ENCODE data around the gene WNK4. TPM values are rescaled to one million over a fixed set of nuclear protein-coding genes. Genes with fewer than 3 reads are reported as not detected.

The WNK4 gene
- total RNA-seq, 1 donor: under 0.01 TPM

DNA sequence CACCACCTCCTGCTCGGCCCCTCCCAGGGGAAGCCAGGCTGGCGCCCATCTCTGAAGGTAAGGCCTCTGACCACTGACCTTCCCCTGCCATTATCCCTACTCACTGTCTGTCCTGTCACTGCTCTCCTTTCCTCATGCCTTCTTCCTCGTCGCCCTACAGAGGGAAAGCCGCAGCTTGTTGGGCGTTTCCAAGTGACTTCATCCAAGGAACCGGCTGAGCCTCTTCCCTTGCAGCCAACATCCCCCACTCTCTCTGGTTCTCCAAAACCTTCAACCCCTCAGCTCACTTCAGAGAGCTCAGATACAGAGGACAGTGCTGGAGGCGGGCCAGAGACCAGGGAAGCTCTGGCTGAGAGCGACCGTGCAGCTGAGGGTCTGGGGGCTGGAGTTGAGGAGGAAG lies 15.1 kb downstream of the WNK4 start:
- DNase-seq (ENCODE audit: low read depth in 2 of 3, low spot score in 2 of 3): no peak

DNA sequence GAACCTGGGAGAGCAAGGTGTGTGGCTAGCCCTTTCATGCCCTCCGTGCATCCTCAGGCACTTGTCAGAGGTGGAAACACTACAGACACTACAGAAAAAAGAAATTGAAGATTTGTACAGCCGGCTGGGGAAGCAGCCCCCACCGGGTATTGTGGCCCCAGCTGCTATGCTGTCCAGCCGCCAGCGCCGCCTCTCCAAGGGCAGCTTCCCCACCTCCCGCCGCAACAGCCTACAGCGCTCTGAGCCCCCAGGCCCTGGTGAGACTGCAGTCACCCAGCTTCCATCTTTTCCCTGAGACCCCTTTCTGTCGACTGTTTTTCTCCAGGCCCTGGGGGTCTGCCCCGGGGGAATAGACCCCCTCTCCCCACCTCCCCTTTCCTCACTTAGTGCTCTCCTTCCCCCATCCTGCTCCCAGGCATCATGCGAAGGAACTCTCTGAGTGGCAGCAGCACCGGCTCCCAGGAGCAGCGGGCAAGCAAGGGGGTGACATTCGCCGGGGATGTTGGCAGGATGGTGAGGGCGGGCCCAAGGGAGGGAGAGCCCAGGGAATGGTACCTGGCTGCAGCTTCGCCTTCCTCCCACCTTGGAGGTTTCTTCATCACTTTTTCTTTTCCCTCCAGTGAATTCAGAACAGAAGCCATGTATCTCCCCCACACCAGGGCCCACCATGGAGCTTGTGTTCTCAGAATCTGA lies 15.8 kb downstream of the WNK4 start:
- DNase-seq (ENCODE audit: low read depth in 2 of 3, low spot score in 2 of 3): no peak

DNA sequence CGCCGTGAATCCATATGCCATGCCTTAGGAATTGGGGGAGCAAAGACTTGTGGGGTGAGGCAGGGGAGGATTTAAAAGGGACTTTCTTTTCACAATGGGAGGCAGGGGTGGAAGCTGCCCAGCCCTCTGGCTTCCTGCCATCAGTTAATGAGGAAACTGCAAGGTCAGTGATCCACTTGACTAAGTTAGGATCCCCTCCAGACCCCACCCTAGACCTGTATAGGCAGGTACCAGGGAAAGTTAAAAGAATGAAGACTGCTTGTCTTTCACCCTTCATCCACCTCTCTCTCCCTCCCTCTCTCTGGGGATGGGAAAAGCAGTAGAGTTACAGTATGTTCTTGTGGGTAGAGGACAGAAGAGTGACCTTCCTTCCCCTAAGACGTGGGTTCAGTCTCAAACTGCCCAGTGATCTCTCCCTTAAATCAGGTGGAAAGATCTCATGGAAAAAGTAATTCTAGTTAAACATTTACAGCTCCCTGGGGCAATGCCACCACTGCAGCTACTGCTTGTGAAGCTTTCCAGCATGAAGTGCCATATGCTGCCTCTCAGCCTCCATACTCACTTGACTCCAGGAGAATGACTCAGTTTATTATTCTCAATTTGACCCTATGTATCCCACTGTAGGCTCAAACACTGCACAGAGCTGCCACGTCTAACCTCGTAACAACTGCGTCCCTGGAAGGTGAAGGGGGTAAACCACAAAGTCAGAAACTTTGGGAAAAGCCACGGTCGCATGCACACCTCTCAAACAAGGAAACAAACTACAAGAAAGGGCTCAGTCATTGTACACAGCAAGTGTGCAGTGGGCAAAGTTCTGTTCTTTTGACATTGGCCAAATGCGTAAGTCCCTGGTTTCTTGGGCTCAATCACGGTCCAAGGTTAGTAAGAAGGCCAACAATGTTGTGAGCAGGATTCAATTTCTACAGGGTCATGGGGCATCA lies 16.9 kb downstream of the WNK4 start:
- no peak for DNase-seq (ENCODE audit: low read depth in 2 of 3, low spot score in 2 of 3)

DNA sequence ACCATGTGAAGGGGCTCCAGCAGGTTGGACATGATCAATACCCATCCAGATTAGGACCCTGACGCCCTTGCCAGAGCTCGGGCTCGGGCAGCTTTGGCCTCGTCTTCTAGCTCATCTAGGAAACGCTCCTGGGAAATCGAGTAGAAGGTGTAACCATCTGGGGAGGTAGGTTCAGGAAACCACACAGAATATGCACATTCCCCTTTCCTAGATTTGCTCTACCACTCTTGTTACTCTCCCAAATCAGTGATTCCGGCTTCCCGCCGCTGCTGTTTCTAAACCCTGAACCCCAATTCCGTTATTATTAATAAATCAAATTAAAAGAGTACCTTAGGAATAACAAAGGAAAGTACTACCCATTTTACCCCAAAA lies 17.6 kb downstream of the WNK4 start:
- DNase-seq (ENCODE audit: low read depth in 2 of 3, low spot score in 2 of 3): no peak

DNA sequence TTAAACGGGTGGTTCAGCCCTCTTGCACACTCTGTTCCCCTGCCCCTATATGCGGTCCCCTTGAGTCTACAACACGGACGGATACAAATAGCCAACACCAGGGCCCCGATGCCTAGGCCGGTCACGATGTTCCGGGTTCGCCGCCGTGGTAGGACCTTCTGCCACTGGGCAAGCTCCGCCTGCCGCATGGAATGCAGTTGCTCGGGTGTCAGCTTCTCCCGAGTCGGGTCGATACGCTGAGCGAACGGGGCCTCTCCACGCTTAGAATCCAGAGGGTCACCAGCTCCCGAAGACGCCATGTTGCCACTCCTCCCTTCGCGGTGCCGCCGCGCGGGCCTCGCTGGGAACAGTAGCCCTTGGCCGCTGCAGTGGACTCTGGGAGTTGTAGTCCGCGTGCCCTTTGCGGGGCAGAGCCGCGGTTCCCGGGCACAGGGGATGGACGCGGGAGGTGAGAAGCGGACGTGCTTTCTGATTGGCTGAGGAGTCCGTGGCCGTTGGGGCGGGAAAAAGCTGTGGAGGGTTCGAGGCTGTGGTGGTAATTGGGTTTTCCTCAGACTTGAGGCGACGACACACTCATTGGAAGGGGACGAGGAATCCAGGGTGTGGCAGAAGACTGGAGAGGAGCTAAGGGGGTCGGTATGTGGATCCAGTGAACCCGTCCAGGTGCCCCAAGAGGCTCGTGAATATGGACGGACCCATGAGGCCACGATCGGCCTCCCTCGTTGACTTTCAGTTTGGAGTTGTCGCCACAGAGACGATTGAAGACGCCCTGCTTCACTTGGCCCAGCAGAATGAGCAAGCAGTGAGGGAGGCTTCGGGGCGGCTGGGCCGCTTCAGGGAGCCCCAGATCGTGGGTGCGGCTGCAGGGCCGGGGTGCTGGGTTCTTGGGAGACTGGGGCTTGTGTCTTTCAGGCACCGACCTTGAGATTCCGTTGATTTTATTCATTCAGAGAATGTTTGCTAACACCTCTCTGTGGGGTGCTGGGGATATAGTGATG lies 18.3 kb downstream of the WNK4 start, which contains the start of the genes CNTD1 and COA3:
Gene CNTD1, plus strand, starts transcription at position 479 of the 998 bp plus-strand sequence. Its CDS starts 207 bp downstream, at position 686.
Gene COA3, minus strand, starts transcription at position 322 of the 998 bp plus-strand sequence. Its CDS starts 23 bp downstream, at position 299.
- DNase-seq (ENCODE audit: low read depth in 2 of 3, low spot score in 2 of 3): peak; percentile 41 to 78 (median 76)

DNA sequence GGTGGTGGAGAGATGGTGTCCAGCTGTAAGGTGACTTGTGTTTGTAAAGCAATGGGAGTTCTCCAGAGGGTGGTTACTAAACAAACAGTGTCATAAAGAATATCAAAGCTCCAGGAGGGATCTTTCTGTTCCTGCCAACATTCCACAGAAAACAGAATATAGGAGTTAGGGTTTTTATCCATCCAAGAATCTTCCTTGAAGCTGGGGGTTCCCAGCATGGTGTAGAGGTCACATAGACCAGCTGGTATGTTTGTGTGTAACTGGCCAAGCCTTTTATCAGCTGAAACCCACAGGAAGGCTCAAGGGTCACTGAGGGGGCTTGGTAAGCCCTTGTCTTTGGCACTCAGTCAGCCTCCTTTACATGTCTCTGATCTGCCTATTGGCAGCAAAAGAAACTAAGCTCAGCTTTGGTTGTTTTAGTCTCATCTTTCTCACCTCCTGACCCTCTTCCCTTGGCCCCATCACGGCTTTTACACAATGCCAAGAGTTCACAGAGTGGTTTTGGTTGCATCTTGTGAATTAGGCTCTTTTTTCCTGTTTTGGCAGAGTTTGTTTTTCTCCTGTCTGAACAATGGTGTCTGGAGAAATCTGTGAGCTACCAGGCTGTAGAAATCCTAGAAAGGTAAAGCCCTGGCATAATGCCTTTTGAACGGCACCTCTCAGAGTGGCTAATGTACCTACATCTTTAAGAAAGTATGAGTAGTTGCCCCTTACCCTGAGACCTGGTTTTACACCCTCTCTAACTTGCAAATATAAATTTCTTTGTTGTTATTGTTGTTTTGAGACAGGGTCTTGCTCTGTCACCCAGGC lies 22.9 kb downstream of the WNK4 start:
- no peak for DNase-seq (ENCODE audit: low read depth in 2 of 3, low spot score in 2 of 3)

DNA sequence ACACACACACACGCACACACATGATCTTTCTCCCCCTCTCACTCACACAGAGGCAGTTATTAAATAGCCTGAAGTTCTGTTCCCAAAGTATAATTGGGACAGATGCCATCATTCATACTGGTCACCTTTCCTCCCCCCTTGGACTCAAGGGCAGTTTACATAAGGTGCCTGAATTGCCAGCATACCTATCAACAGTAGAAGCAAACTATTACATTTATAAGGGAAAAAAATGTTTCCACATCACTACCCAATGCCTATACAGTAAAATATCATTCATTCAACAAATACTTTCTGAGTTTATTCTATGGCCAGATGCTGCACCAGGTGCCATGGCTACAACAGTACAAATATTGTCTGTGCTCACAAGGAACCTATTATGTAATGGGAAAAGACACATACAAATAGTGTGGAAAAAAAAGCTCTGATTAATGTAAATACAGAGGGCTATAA lies 24.5 kb downstream of the WNK4 start:
- DNase-seq (ENCODE audit: low read depth in 2 of 3, low spot score in 2 of 3): no peak

DNA sequence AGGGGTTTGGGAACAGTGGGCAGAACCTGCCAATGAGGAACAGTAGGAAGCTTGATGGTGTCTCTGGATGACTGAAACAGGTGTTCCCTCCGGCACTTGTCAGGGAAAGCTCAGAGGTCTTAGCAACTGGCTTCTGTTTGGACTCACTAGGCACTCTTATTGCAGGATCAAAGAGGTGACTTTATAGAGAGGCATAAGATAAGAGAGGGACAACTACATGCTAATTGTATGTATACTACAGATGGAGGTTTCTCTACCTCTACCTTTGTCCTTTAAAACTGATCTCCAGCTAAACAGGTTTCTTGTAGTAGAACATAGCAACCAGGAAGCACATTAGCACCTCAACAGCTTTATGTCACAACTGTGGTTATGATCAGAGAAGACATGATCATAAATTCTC lies 25.8 kb downstream of the WNK4 start:
- DNase-seq (ENCODE audit: low read depth in 2 of 3, low spot score in 2 of 3): no peak

DNA sequence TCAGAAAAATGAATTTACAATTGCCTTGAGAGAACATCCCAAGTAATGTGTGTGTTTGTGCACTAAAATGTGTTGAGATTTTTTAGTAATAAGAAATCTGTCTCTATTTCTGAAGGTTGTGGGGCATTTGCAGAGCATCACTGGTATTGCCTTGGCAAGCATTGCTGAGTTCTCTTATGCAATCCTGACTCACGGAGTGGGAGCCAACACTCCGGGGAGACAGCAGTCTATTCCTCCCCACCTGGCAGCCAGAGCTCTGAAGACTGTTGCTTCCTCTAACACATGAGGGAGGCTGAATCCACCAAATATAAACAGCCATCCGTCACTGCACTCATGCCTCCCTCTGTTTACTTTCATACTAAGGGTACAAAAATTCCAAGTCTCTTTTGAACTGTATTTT lies 28.8 kb downstream of the WNK4 start:
- no peak for DNase-seq (ENCODE audit: low read depth in 2 of 3, low spot score in 2 of 3)

DNA sequence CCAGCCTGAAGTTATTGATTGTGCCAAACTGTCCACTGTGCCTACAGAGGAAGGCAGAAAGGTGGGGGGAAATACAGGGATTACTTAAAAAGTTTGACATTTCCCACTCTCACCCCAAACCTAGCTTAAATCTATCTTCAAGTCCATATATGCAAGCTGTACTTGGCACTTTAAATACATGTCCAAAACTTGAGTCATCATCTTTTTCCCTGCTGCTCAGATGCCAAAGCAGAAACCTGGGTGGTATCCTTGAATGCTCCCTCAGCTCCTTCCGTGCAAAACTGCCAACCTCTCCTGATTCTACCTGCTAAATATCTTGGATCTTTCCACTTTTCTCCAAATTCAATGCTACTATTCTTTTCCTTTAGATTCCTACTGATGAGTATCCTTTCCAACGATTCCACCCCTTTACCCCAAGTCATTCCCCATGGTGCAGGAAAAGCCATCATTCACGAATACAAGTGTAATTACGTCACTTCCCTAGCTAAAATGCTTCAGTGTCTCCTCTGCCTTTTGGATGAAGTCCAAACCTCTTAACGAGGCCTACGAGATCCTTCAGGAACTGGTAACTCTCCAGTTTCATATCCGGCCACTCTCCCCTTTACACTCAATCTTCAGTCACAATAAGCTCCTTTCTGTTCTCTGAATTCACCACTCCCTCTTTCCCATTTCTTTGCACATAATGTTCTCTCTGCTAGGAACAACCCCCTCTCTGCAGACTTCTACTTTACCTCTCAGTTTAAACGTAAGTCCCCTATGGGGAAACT lies 34.4 kb downstream of the WNK4 start:
- DNase-seq (ENCODE audit: low read depth in 2 of 3, low spot score in 2 of 3): no peak

DNA sequence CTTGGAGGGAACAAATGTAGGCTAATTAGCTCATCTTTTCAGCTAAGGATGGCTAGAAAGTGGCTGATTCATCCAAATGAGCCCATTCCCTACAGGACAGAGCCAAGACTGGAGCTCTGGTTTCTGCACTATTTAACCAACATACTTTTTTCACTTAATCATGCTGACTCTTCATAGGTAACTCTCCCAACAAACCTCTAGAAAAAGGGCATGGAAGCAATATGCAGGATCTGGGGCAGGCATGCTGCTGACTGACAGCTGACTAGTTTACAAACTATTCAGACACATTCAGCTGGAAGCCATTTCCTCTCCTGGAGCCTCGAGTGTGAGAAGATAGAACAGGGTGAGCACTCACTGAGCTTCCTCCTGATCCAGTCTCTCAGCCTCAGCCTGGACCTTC lies 37.5 kb downstream of the WNK4 start:
- DNase-seq (ENCODE audit: low read depth in 2 of 3, low spot score in 2 of 3): no peak

DNA sequence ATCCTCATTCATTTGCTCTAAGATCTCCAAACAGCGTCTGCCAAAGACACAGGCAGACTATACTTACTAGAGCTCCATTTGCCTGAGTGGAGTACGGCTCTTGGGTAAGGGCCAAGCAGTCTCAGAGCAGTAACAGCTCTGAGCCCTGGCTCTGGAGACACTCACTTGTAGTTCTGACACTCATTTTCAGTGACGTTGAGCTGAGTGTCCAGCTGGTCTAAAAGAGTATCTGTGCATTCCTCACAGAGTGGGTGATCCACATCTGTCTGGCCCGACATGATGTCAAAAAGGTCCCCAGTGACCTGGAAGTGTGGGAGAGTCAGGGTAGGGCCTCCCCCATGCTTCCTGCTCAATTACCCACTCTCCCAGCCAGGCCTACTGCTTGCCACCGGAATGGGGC lies 38.0 kb downstream of the WNK4 start:
- DNase-seq (ENCODE audit: low read depth in 2 of 3, low spot score in 2 of 3): no peak

DNA sequence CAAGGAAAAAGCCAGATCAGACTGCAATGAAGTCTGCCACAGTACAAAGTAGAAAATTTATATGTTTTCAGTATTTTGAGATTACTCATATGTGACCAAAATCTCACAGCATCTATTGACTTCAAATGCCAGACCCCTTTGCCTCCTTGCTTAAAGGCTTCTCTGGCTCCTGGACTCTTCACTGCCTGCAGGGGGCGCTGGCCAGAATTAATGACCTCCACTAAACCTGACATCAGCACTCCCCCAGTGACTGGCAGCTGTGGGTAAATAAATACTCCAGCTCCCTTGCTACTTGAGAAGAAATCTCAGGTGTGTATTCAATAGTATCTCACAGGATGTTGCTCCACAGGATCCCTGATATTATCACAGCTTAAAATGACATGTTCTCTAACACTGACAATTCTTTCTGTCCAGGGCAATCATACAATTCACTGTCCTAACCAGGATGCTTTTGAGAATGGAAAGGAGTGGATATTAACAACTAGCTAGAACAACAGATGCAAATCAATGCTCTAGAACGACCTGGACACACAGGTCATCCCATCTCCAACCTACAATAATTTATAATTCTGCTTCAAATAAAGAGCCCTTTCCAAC lies 39.6 kb downstream of the WNK4 start:
- DNase-seq (ENCODE audit: low read depth in 2 of 3, low spot score in 2 of 3): peak in 2 of 3 donors; percentile 71 to 87

DNA sequence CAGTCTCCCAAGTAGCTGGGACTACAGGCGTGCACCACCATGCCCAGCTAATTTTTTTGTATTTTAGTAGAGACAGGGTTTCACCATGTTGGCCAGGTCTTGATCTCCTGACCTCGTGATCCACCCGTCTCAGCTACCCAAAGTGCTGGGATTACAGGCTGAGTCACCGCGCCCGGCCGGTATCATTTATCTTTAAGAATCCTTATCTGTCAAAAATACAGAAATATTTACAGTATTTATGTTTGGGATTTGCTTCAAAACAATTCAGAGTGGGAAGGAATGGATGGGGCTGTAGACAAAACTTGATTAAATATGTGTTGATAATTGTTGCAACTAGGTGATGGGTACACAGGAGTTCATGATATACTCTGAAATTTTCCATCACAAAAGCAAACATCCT lies 40.8 kb downstream of the WNK4 start:
- DNase-seq (ENCODE audit: low read depth in 2 of 3, low spot score in 2 of 3): no peak

DNA sequence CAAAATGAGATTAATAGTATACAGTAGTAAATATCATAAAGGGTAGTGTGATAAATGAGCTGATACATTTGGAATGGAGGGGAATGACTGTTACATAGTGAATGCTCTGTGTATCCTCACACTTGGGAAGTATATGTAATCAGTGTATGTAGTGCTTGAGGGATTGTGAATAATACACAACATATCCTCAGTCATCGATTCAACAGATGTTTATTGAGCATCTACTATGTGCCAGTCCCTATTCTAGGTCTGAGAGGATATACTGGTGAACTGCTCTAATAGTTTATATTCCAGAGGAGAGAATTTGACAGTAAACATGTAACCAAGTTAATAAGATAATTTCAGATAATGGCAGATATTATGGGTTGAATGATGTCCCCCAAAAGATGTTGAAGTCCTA lies 47.1 kb downstream of the WNK4 start:
- no peak for DNase-seq (ENCODE audit: low read depth in 2 of 3, low spot score in 2 of 3)

DNA sequence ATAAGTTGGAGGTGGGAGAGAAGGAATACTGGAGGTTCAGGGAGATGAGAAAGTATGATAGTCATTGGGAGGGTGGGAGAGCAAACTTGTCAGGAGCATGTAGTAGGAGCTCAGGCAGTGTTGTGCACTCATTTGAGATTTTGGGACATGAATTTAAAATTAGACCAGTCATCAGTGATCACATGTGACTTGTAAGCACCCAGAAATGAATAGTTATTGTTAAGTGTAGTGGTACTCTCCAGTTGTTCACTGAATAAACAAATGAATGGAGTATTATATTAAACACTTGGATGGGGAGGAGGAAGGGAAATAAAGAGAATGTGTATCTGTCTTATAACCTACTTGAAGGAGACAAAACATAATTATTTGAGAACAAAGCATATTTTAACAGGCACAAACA lies 50.6 kb downstream of the WNK4 start:
- DNase-seq (ENCODE audit: low read depth in 2 of 3, low spot score in 2 of 3): no peak

DNA sequence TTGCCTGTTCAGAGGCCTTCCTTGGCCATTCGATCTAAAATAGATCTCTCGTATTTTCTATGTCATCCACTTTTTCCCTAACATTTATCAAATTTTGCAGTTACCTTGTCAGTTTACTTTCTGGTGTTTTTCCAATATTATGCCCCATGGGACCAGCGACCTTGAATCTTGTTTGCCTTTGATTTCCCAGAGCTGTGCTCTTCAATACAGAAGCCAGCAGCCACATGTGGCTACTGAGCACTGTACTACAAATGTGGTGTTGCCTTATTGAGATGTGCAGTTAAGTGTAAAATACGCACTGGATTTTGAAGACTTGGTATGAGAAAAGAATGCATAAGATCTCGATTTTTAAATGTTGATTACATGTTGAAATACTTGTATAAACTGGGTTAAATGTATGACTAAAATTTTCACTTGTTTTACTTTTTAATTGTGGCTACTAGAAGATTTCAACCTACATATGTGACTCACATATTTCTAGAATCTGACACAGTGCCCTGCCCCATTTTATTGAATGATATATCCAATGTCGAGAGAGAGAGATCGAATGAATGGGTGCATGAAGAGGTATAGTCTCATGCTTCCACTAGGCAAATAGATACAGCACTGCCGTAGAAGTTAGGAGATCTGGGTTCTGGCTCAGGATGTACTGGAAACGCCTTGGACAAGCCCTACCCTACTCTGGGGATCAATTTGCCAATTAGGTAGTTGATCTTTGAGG lies 52.0 kb downstream of the WNK4 start:
- no peak for DNase-seq (ENCODE audit: low read depth in 2 of 3, low spot score in 2 of 3)

Data from hematopoietic multipotent progenitor cell (in vitro differentiated cells).